GM19455 (cell line): ENCODE results near the gene TMF1.
A peak's percentile ranks its signal among the peaks of the same experiment; 100 is the strongest.

Experiments used
- ATAC-seq: cut with Tn5 transposase; IDR thresholded peaks from one replicate; pipeline ENCODE4 v1.9.1; 2021; ENCODE audit not compliant: unreplicated experiment

The TMF1 gene

DNA sequence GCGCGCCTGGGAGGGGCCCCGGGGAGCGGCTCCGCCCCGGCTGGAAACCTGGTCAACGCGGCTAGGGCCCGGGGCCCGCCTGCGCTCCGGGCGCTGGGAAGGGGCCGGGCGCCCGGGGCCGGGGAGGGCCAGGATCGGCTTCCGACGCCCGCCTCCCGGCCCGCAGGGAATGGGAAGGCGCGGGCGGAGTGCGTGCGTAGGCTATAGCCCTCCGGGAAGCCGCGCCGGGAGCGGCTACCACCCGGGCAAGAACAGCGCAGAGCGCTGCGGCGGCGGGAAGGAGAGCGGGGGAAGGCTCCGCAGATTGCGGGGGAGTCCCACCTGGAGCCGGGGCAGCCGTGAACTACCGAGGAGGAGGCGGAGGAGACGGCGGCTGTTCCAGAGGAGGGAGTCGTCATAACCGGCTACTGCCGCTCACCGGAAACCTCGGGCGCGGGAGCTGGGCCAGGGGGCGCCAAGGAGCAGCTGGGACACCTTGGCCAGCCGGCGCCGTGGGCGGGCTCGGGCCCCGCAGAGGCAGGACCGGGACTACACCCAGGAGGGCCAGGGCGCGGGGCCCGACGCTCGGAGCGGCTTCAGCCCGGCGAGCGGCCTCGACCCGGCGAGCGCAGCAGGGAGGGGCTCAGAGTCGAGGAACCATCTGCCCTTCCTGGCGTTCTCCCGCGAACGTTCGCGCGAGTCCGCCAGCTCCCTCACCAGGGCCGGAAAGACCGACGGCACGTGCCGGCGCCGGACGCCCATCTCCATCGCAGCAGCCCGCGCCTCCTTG lies 38.7 kb downstream of the TMF1 start, which contains the start of gene EOGT:
Gene EOGT (minus strand): TSS at position 432 of the 769 bp plus-strand sequence. CDS start 3,838 bp downstream, outside the sequence.
- ATAC-seq = peak; percentile 89

DNA sequence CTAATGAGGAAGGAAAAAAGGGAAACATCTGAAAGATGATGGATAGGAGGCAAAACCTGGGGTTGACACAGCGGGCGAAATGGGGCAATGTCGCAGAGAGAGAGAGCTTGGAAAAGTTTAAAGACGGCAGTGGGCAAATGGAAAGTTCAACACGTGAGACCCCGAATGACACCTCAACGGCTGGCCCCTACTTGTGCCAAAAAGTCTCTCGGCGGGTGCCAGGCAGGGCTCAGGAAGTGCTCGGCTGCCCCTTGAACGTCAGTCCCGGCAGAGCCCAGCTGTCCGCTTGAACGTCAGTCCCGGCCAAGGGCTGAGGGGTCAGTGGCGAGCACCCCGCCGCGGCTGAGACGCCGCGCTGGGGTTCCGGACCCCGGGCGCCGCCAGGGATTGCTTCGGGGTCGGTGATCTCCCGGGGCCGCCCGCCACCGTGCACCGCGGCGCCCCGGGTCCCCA lies 39.3 kb downstream of the TMF1 start:
- peak; percentile 45 for ATAC-seq

DNA sequence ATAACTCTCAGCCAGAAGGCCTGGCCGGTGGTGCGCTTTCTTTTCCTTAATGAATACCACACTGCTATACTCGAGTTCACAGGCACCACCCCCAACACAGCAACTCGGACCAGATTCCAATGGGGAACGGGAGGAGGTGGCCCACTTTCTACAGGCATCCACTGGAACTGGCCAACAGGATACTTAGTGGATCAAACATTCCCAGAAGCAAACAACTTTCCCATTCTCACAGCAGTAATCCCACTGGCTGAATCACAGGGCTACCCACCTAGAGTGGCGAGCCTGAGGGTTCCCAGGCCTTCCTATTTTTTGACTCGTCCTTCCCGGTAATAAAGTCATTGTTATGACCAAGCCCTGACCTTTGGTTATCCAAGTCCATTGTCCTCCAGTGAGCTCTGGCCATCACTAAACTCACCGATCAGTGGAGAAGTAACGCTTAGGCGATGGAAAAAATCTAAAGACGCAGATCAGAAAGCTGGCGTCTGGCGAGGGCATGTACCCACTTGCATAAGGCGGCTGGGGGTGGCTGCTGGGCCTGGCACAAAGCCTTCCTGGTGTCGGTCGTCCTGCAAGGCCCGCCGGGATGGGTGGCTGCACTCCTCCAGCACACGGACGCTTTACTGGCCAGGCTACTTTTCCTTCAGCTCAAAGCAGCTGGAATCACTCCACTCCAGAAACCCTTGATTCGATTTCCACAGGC lies 39.9 kb downstream of the TMF1 start:
- ATAC-seq = no peak

DNA sequence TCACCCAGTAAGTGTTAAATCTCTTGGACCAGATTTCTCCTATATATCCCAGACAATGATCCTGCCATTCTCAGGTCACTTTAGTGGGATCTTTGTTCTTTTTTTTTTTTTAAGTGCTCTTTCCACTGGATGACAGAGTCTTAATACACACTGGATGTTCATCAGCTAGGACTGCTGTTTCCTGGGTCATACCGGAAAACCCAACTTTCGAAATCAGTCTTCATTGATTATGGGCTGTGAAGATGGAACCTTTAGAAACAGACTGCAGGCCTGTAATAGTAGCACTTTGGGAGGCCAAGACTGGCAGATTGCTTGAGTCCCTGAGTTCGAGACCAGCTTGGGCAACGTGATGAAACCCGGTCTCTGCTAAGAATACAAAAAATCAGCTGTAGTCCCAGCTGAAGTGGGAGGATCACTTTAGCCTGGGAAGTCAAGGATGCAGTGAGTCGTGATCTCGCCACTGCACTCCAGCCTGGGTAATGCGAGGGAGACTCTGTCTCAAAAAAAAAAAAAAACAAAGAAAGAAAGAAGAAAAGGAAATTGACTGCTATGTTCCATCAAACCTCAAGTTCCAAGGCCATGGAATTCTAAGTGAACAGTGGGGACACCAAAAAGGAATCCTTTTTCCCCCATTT lies 40.9 kb downstream of the TMF1 start:
- ATAC-seq = no peak

DNA sequence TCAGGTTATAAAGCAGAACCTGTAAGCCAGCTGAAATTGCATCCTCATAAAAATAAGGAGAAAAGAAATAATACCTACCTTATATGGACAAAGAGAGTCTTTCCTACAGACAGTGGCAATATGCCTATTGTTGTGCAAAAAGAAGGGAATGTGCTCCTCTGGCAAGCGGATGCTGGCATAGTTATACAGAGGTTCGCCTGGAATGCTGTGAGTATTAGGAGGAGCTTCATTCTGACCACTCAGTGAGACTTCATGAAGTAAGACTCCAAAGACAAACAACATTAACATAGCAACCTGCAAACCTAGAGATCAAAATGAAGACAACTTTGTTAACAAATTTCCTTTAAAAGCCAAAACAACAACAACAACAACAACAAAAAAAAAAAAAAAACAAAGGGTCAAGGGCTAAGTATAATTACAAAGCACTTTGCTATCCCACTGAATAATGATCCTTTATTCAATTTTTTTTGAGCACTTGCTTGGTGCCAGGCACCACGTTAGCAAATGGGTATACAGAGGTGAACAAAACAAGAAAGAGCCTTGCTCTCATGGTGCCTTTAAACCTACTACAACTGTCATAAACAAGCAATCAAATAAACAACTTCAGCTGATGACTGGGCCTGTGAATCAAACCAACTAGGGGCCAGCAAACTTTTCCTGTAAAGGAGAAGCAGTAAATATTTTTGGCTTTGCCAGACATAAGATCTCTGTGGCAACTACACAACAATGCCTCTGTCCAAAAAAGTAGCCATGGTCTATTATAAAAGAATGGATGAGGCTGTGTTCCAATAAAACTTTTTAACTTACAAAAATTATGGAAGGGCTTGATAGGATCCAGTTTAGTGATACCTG lies 42.3 kb downstream of the TMF1 start:
- no peak for ATAC-seq

DNA sequence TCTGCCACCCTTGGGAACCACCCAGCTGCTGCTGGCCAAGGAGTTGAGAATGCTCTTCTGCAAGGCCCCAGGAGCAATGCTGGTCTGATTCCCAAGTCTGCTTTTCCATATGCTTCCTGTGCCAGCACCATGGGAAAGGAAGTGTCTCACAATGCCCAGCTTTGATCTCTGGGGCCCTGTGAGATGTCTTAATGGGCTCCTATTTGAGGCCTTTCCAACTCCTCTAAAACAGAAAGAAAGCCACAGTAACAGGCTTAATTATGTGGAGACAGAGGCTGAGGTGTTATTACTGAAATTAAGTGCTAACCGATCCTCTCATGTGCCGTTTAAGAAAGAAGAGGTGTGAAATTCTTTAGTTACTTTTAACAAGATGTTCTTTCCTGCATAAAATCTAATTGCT lies 43.2 kb downstream of the TMF1 start:
- ATAC-seq = no peak

DNA sequence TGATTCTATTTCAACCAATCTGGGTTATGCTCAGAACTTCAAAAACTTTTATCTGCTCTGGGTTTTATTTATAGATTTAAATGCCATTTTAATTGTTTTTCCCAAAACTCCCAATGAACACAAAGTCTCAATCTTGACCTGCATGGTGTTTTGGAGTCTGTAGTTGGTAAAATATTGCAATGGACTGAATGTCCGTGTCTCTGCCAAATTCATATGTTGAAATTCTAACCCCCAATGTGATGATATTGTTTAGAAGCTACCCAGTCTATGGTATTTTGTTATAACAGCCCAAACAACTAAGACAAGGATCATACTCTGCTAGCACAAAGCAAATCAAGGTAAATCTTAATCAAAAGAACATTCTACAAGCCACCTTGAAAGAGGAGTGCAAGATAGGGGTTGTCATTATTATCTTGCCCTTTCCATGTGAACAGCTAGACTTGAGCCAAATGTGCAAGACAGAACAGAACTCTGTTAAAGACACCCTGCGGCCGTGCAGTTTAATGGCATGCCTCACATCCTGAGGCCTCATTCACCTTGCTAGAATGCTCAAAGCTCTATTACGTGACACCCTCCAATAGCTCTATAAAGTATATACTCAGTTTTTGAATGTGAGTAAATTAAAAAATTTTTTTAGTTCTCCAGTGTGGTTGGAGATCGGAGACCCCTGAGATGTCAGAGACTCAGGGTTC lies 46.2 kb downstream of the TMF1 start:
- no peak for ATAC-seq

DNA sequence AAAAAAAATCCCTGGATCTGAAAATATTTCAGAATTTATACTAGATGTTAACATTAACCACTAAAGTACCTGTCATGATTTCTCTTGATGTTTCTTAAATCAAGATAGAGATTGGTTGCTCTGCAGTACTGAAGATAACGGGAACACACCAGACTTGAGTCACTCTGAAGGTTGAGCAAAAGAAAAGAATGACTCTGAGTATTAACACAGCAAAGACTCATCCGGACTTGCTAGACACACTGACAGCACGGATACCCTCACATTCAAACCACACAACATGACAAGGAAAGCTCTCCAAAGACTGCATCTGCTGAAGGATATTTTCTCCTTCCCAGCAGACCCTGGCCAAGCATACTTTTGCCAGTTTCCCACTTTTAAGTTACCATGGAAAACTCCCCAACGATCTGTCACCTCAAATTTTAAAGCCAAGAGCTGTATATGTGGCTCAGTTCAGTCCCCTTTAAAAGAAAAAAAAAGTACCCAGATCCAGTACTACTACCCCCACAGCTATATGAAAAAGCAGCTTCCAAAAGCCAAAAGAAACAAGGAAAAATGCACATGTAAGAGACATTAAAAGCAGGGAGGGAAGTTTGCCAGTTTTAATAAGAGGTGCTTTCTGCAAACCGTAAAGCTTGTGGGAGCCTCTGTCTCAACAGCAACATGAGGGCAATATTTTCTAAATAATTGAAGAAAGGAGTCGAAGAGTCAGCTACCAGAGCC lies 46.9 kb downstream of the TMF1 start:
- ATAC-seq = no peak

DNA sequence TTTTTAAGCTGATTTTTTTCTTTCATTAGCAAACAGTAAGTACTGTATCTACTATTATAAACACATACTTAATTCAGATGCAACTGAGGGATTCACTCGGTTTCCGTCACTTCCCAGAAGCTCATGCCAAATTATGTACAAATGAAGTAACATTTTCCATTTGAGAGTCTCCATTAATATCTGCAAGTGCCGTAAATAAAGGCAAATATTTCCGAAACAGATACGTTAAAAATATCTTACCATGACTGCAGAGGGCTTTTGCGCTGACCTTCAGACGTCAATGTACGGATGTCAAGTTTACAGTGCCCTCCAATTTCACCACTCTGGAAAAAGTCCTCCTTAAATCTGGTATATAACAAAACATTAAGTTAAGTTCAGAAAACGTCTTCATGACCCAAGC lies 48.0 kb downstream of the TMF1 start:
- ATAC-seq = no peak

DNA sequence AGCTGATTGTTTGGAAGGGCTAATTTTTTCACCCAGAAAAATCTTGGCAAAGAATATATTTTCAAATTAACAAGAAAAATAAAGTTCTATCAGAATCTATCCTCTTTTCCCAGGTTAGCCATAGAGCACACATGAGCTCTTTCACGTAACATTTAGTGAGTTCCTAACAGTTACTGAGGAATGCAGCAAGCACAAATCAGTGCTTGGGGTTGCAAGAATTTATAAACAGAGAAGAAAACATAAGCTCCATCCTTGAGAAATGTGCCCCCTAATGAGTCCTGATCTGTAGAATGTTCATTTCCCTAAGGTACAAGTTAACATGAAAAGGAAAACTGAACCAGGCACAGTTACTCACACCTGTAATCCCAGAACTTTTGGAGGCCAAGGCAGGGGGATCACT lies 52.5 kb downstream of the TMF1 start:
- ATAC-seq = no peak

DNA sequence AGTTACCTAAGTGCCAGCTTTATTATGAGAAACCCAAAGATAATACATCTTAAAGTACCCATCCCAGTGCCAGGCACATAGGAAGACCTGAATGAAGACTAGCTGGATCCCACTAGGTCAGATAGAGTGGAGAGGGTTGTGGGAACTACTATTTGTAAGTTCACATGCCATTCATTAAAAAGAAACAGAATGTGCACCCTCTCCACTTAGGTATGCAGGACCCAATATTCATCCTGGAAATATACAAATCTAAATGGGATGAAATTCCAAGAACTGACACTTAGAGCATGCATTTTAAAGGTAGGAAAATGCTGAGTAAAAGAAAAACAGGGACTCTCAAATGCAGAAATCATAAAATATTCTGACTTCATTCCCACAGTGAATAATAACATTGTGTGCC lies 53.0 kb downstream of the TMF1 start:
- no peak for ATAC-seq

DNA sequence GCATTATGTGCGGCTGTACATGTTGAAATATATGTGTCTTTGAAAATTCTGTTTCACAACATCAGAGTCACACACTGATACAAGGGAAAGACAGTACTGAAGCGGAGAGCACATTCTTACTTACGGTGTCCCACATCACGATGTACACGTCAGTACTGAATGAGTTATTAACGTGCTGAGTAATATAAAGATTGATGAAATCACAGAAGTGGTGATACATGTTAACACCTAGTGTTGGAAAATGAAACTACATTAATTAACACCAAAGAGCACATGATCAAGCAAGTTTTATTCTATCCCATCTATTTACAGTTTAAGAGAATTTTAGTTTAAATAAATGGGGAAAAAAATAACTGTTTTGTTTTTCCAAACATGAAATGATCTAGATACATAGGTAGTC lies 54.2 kb downstream of the TMF1 start:
- no peak for ATAC-seq

DNA sequence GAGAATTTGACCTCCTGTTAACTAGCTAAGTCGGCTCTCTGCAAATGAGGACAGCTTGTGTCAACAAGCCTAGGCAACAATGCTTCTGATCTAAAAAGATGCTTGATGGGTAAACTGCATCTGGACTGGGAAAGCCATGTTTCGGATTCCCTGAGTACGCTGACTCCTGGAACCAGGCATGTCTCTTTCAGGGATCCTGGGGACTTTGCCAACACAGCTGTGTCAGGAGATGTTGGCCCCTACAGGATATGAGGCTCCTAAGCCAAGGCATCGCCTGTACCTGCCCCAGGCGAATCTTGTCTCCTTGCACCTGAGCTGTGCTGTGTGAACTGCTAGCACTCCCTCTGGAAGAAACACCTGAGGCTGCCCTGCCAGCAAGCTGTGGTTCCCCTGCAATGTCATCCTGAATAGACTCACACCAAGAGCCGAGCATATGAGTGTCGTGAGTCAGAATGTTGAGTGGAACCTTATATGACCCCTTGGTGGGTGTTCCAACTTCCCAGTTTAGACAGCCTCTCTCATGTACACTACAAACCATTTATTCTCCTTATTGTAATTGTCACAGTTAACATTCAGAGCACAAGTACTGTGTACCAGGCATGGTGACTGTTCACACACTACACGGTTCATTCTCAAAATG lies 55.7 kb downstream of the TMF1 start:
- ATAC-seq = no peak

DNA sequence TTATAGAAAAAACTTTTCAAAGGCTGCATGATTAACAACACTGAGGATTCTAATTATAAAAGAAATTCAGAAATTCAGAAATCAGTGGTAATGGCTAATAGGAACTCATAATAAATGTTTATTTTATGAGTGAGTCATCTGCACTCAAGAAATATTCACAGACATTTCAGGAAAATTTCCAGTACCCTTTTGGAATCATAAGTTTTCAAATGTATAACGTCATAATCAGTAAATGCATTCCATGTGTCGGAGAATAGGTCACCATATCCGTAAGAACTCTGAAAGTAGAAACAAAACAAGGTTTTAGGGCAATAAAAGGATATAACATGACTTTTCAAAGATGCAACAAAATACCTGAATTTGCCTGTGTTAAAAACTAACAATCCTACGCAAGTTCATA lies 63.4 kb downstream of the TMF1 start:
- ATAC-seq = no peak

DNA sequence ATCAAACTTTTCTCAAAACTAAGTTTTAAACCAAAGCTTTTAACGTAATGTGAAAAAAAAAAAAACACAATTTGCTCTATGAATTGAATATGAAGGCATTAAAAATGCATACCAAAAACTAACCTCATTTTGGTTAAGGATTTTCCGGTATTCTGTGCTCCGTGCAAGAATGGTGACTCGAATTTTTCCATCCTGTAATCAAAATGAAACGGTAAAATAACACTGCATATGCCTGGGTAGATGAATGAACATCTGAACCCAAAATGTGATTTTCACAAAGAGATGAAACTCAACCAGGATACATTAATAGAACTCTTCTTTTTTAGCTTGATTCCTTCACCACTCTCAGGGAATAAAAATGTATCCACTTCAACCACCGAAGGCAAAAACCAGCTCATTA lies 64.8 kb downstream of the TMF1 start:
- ATAC-seq = no peak

DNA sequence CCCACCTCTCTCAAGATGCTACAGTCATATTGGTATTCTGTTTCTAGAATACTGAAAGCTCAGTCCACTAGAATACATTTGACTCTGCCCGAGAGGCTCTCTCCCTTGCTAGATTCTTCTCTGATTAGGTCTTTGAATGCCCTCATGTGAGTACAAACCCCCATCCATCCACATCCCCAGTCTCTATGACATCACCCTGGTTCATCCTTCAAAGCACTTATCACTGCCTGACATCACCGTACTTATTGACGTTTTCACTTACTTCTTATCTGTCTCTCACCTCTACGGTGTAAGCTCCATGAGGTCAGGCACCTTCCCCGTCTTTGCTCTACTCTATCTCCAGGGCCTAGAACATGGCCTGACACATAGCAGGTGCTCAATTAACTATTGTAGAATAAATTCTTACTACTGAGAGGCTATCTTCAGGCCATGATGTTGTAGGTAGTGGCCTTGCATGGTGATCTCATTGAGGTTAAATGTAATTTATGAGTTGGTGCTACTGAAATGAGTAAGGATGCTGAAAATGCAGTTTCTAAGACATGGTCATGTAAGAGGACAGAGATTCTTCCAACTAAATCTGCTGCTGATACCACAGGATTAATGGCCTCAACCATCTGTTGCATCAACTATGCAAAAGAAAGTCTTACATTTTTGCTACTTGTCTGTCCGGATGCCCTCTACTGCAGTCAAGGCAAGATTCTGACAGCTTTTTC lies 65.5 kb downstream of the TMF1 start:
- no peak for ATAC-seq

DNA sequence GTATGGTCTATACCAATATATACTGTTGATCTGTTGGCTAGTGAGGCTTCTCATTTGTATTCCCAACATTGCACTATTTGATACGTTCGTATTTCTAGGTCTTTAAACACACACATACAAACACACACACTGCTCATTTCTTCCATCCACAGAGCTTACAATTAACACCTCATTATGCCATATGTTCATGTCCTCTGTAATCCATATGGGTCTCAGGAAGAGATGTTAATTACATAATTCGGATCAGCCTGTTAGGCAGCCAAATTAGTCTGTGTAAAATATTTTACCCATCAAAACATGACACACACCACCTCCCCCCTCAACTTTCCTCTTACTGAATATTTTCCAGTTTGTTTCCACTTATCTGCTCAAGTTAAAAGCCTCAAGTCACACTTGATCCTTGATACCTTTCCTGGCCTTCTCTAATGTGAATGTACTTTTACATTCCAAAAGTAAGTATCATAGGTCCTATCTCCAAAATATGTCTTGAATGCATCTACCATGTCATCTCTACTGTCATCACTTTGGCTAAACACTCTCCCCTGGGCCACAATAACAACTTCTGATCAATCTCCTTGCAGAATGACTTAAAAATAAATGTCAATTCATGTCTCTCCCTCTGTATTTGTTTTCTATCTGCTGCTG lies 66.9 kb downstream of the TMF1 start:
- ATAC-seq = no peak

DNA sequence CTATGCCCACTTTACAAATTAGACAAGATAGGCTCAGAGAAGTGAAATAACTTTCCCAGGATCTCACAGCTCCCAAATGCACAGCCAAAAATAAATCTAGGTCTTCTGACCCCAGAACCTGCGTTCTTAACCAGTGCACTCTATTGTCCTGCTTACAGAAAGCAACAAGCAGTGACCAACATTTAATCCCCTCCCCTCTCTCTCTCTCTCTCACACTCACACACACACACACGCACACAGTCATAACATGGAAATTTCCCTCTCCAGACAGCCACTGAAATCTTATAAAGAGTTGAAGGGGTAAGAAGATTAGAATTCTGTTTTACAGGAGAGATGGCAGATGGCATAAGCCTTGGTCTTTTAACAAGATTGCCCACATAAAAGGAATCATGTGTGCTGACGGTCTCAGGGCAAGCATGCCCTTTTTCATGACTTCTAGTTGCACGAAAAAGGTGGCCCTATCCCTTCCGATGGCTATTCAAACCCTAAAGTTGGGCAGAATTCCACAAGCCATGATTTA lies 68.1 kb downstream of the TMF1 start:
- no peak for ATAC-seq
